ENCODE results near the gene TIE1.
"Not testable (repeated sequence)": the region's sequence is repeated elsewhere in the genome, so short reads cannot be mapped to it uniquely, and the experiment has no call there.

Gene TIE1

GRCh38 chr1:43366179-43366578, 65.4 kb downstream of the TIE1 start:
- DNase-seq, result no peak

GRCh38 chr1:43366601-43367025, 65.8 kb downstream of the TIE1 start:
- DNase-seq, result no peak

- no peak for DNase-seq
These were observed 66.5 kb downstream of the TIE1 start for GRCh38 chr1:43367026-43367903.

- DNase-seq, result peak; percentile 81
These were observed 67.3 kb downstream of the TIE1 start, which contains the start of gene ELOVL1 for GRCh38 chr1:43367904-43368645. Gene ELOVL1 (minus strand): TSS chr1:43368011. CDS start chr1:43365609, 2,402 bp downstream.

- no peak for DNase-seq
These were observed 67.9 kb downstream of the TIE1 start for GRCh38 chr1:43368646-43369020.

- DNase-seq, result not testable (repeated sequence)
These were observed 69.0 kb downstream of the TIE1 start for GRCh38 chr1:43369779-43370178.

GRCh38 chr1:43370564-43370963, 69.8 kb downstream of the TIE1 start:
- DNase-seq, result no peak

- DNase-seq, result no peak
These were observed 71.4 kb downstream of the TIE1 start for GRCh38 chr1:43372172-43372571.
